Fibroblast of skin of right quadriceps (primary cell): ENCODE measurements around the gene PDLIM5.
"Not testable (repeated sequence)": the region's sequence is repeated elsewhere in the genome, so short reads cannot be mapped to it uniquely, and the experiment has no call there.

Experiments used
- DNase-seq: peaks from one replicate; pipeline ENCODE4 v3.0.0-alpha.2; 2013

The PDLIM5 gene

DNA sequence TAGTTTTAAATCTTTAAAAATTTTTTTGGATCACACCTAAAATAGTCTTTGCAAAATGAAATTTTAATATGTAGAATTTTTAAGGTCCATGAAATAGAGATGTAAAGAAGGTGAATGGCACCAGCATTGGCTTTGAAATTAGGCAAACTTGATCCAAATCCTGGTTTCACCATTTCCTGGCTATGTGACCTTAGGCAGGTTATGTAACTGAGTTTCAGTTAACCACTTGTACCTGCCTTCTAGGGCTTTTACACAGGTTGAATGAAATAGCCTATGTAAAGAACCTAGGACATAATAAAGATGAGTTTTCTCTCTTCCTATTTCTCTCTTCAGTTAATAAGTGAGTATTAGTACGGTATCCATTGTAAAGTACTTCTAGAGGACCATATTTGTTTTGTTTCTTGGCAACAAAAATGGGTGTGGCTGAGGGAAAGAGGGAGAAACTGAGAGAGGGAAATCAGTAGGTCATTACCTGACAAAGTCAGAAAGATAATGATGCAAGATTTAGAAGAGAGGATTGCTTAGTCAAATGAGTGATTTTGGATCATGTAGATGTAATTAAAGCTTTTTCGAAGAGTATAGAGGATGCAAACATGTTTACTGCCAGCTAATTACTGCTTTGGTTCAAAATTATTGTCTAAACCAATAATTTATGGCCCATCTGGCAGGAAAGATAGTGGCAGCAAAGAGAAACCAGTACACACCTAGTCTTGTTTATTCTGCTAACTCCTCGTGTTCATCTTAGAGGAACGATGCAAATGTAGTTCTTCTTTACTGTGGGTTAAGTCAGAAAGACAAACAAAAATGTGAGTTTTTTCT lies 81.9 kb downstream of the PDLIM5 start:
- no peak for DNase-seq

DNA sequence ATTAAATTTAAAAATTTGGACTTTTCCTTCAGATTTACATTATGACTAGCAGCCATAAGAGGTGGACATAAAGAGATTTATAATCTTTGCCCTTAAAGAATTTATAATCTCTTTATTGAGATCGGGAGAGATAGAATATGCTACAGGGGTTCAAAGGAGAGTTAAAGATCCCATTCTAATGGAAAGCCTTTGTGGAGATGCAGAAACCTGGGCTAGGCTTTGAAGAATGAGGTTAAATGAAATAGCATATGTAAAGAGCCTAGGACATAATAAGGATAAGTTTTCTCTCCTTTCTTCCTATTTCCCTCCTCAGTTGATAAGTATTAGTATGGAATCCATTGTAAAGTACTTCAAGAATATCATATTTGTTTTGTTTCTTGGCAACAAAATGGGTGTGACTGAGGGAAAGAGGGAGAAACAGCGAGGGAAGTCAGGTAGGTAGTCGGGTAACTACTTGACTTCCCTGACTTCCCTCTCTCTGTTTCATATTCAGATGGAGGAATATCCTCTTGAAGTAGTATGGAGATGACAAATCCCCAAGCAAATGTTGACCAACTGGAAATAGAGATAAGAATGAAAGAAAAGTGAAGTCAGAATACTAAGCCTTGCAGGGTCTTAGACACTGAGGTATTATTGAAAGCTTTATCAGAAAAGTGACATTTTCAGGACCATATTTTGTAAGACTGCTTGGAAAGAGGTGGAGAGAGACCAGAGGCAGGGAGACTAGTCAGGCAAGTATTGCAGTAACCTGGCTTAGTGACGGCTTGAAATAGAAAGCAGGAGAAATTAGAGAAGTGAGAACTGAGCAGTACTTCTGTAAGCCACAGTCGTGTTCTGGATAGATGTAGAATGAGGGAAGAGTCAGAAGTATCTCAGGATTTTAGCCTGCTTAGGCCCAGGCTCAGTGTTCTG lies 82.9 kb downstream of the PDLIM5 start:
- no peak for DNase-seq

DNA sequence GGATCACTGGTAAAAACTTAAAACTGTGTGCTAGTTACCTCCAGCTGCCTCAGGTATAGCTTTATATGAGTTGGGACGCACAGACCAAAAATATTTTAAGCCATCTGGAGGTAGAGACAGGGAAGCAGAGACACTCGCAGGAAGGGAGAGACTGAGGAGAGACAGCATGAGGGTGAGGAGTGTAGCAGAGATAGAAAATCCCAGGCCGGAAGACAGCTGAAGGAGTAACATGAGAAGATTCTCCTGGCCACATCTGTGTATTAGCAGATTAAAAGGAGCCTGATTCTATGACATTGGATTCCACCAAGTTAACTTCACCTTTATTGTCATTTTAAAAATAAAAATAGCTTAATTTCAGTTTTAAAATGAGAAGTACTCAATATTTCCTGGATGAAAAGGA lies 84.3 kb downstream of the PDLIM5 start:
- DNase-seq, result no peak

DNA sequence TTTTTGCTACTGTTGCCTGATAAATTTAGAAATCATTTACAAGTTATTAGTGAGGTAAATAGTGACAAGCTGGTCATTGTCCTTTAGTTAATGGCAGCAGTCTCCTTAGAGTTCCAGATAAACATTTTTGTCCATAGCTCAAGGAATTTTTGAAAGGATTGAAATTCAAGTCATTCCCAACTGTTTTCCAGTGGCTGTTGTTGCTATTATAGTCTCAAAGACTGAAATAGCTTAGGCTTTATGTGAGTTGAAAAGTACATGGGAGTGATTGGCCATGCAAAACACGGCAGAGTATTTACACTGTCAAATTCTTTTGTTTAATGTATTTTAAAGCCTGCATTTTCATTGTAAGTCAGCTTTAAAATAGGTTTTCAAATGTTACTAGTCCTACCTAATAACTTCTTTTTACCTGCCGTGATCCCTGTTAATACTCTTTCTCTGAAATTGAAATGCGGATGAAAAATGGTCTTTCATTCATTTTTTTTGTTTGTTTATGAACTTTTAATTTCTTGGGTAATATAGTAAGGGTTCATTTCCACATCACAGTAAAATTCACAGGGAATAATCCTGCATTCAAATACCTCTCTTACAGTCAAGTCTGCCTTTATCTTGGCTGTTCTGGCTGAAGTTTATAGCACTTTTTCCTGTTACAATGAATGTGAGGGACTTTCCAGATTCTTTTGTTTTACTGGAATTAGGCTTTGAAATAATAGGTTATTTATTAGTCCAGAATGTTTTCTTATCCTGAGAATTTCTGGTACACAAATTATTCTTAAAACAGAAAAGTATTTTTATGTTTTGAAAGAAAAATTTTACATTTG lies 85.1 kb downstream of the PDLIM5 start:
- DNase-seq, result no peak

DNA sequence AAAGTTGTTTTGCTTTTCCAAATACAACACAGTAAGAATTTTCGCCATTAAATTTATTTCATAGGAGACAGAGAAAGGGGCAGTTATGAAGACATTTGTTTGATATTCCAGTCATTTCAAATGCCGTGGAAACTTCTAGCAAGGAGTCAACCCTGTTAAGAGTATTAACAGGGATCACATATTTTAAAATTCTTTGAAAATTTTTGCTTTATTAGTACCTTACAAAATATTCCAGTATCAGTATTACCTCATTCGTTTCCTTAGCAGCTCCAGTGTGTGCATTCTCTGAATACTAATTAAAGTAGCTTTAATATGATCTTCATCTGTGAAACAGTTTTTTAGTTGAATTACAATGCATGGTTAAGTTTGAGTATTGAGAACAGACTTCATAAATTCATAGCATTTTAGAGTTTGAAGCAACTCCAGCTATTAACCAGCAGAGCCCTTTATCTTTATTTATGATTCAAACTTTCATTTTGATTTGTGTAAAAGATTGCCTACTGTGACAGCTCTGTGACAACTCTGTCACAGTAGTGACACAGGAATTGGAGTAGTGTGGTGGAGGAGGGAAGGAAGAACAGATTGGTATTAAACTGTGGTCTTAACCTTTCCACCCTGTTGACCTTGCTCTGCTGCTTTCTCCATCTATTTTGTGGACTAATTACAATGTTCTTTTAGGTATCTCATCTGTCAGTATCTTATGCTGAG lies 86.3 kb downstream of the PDLIM5 start:
- DNase-seq, result no peak

DNA sequence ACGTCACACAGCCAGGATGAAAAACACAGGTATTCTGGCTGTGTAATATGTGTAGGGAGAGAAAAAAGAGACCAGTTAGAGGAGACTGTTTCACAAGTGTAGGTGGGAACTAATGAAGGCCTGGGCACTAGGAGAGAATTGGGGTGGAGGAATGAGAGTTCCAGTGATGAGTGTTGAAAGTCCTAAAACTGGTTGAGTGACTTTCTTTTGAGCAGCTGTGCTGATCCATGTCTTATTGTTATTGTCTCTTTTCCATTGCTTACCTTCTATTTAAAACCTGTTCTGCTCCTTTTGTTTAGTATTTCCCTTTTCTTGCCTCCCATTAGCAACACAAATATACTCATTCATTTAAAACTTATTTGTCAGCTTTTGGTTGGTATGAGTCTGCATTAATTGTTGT lies 88.7 kb downstream of the PDLIM5 start:
- DNase-seq, result no peak

DNA sequence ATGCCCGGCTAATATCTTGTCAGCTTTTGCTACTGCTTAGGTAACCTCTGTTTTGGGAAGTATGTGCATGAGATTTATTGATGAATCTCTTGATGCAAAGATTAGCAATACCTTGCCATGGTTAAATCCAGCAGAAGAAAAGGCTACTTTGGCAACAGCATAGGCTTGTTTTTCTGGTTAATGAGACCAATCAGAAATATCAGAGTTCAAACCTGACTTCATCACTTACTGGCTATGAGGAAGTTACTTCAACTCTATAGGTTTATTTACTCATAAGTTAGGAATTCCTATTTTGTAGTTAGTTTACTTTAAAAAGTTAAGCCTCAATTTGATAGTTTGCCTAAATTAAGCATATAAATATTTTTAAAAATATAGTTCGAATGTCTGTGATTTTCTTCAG lies 93.1 kb downstream of the PDLIM5 start:
- DNase-seq, result peak; percentile 46

DNA sequence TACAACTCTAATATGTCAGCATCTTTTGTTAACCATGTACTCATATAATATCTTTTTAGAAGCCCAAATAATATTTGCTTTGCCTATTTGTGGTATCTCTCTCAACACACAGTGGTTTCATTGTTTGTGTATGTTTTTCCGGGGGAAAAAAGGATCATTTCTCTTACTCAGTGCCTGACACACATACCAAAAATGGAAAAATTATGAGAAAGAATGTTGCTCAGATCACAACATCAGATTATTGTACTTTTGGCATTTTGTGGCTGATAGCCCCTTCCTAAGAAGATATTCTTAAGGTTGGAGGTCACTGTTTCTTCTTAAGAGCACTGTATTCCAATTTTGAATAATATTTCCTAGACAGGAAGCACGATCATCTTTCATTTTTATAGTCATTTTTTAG lies 93.6 kb downstream of the PDLIM5 start:
- DNase-seq, result peak; percentile 82

DNA sequence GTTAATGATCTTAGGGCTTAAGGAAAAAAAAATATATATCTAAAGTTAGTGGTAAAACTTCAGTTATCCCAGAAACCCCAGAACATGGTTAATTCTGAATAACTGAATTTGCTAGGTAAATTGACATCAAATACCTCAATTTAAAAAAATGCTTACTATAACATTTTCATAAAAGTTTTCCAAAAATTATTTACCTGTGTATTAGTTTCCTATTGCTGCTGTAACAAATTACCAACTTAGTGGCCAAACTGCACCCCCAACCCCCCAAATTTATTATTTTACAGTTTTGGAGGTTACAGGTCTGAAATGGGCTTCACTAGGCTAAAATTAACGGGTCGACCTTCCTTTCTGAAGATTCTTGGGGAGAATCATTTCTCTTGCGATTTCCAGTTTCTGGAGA lies 95.2 kb downstream of the PDLIM5 start:
- no peak for DNase-seq

DNA sequence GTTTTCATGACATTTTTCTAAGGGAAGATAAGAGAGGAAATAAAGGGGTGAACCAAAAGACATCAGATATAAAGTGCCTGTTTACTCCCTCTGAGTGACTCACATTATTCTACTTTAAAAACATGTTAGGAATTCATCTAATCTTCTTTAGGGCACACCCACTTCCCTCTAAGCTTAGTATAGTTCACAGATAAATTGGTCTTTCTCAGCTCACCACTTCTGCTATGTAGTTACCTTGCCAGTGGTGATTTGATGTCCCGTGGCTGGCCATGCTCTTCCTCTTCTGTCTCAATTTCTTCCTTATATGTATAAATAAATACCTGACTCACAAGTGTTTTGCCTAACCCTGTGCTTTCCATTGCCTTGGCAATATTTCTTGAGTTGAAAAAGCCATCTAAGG lies 96.8 kb downstream of the PDLIM5 start:
- peak; percentile 78 for DNase-seq

DNA sequence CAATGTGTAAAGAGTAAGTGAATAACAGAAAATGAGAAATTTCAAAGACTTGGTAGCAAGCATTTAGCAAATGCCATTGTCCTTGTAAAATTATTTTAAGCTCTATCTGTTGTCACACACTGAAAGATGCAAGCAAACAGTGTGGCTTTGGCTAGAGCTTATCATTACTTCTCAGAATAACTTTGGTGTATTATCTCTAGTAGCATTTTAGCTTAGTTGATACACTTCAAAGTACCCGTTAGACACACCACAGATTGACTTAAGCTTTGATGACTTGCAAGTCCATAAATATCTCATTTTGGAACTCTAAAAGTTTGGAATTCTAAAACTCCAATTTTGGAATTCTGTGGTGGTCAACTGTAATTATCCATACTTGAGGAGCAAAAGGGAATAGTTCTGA lies 98.6 kb downstream of the PDLIM5 start:
- no peak for DNase-seq

DNA sequence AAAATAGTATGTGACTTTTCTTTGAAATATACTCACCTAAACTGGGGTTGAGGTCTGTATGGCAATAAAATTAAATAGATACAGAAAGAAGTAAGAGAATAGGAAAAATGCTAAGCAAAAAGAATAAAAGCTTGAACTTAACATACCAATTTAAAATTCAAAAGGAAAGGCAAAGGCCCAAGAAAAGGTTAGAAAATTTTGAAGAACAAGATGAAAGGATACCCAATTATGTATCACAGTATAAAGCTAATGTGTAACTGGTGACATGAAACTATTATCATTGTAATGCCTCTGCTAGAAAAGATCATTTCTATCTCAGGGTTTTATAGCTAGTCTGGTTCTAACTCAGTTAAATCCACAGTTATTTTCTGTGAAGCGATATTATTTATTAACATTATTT lies 99.1 kb downstream of the PDLIM5 start:
- no peak for DNase-seq

DNA sequence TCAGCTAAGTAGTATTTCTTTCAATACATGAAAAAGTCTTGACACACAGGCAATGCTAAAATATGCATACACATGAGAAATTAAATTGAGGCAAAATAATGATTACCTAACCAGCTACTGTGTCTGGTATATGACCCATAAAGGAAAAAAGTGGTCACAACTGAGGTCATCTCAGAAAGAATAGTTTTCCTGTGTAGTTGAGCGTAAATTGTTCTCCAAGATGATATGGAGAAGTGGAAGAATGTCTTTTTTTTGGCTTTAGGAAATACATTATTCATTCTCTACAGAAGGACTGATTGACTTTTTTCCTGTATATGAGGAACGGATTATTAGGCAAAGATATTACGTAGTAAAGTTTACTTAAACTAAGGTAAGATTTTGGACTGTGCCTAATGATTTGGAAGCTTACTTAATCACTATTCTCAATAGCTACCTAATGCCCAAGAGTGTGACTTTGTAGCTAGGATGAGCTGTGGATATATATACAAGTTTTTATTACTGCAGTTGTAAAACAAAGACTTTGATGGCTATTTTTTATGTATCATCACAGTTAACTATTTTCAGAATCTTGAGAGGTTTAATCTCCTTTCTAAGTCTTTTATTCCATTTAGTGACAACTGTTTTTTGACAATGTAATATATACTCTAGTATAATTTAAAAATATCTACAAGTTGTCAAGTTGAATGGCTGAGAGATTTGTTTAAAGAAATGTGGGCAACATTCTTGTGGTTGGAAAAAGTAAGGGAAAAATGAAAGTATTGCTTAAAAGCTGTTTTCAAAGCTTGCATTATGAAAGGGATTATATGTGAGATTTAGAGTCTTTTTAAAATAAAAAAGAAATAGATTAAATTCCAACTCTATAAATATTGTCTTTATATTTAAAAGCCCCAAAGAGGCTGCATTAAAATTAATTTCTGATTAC lies 100.2 kb downstream of the PDLIM5 start:
- peak; percentile 69 for DNase-seq

DNA sequence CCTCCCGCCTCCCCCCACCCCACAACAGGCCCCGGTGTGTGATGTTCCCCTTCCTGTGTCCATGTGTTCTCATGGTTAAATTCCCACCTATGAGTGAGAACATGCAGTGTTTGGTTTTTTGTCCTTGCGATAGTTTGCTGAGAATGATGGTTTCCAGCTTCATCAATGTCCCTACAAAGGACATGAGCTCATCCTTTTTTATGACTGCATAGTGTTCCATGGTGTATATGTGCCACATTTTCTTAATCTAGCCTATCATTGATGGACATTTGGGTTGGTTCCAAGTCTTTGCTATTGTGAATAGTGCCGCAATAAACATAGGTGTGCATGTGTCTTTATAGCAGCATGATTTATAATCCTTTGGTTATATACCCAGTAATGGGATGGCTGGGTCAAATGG lies 104.3 kb downstream of the PDLIM5 start:
- not testable (repeated sequence) for DNase-seq

DNA sequence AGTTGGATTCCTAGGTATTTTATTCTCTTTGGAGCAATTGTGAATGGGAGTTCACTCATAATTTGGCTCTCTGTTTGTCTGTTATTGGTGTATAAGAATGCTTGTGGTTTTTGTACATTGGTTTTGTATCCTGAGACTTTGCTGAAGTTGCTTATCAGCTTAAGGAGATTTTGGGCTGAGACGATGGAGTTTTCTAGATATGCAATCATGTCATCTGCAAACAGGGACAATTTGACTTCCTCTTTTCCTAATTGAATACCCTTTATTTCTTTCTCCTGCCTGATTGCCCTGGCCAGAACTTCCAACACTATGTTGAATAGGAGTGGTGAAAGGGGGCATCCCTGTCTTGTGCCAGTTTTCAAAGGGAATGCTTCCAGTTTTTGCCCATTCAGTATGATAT lies 105.9 kb downstream of the PDLIM5 start:
- DNase-seq, result not testable (repeated sequence)

DNA sequence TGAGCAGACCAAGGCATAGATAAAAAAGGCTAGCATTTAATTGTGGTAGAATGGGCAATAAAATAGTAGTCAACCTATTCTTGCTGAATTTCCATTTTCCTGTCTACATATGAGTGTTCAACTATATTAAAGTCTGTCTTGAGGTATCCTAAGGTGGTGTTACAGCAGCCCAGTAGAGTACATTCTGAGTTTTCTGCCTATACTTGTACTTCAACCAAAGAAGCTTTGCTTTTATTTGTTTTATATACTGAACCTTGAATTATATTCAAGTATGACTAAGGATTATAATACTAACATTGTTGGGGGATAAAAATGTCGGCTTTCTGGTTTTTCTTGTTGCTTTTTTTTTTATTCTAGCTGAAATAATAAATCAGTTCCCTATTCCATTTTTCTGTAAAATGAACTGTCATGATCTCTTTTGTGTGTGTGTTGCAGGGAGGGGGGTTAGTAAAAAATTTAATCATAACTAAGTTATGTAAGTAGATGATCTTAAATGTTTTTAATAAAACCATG lies 106.7 kb downstream of the PDLIM5 start:
- no peak for DNase-seq

DNA sequence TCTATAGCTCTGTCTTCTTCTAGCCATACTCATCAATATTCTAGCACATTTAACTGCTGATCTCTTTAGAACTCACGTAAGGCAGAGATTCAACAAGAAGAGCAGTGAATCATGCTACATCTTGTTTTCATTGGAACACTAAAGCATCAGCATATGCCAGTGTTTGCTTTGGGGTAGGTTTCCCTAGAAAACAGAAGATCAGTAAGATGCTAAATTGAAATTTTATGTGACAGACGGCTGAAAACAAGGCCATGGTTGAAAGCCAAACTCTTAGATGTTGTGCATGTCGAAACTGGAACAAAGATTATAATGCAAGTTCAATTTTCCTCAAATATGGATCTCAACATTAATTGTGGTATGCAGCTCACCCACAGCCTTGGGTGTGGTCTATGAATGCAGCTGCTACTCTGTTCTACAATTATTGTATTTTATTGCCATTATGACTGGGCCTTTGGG lies 107.6 kb downstream of the PDLIM5 start:
- DNase-seq, result peak; percentile 53

DNA sequence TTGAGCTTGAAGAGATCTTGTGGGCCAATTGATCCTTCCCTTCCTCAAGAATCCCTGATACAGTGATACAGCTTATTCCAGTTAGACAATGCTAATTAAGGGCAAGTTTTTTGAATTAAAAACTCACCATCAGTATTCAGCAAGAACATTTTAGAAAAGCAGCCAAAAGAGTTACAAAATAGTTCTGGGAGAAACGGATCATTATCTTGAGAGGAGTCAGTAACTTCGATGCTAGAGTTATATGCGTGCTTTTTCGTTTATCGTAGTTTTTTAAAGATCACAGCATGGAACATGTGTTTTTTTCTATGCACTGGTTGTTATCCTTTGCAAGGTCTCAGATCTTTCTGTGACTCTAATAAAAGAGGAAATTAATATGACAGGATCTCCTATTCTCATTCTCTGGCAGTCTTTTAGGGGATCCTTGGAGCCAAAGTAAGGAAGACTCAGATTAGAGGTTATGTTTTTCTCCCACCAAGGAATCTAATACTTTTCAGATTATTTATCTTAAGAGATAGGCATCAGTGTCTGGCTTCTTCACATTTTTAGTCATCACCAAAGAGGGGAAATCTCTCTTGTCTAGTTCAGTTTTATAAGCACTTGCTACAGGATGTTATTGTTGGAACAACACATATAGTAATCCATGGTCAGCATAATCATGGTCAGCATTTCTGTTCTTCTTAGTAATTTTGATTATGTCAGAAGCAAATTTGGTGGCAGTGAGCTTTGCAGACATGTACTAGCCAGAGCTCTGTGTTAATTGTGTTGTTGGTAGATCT lies 109.7 kb downstream of the PDLIM5 start:
- peak; percentile 69 for DNase-seq

DNA sequence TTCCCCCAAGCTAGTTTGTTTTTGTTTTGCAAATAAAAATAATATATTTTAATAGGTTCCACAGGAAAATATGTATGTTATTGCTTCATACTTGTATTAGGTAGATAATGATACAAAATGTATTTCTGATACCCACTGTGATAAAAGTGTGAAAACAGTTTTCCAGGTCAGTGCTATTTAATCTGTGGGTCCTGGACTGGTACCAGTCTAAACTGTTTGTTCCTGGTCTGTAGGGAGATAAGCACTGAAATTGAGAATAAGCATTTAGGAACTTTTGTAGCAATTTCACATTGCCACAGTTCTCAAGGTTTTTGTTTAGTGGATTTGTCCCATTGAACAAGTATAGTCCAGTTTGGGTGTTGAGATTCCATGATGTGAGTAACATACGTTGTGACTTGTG lies 110.5 kb downstream of the PDLIM5 start:
- no peak for DNase-seq

DNA sequence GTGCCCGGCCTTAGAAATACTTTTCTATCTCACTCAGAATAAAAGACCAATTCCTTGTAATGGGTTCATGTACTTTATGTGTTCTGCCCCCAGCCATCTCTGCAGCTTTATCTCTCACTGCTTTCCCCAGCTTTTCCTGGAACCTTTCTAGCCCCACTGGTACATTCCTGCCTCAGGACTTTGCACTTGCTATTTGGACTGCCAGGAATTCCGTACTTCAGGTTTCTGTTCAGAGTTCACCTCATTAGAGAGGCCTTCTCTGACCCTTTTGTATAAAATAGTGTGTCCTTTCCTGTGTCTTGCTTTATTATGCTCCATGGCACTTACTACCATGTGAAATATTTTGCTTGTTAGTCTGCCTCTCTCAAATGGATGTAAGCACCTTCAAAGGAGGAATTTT lies 112.5 kb downstream of the PDLIM5 start:
- no peak for DNase-seq
